Sciatic nerve (tissue), 2 donors: Measurements from ENCODE around the gene KANK4. TPM values are rescaled to one million over a fixed set of nuclear protein-coding genes. Genes with fewer than 3 reads are reported as not detected.
A peak's percentile ranks its signal among the peaks of the same experiment; 100 is the strongest.

Source experiments
- ATAC-seq: fragments of 200-7000 bp; cut with Tn5 transposase; one replicate; pipeline ENCODE4 v1.9.1; 2020; ENCODE audit warnings: mild to moderate bottlenecking, moderate library complexity
- DNase-seq: peaks from one replicate; pipeline ENCODE4 v3.0.0-alpha.2; 2020; ENCODE audit warnings: low spot score
- intact Hi-C: fragments of 100-400 bp; cut with DNase I; formaldehyde crosslinking; loops from one replicate; pipeline ENCODE4 v1.14.2; 2022
- total RNA-seq: library from RNA; stranded (reverse); fragmentation: NEBNext Ultra II Directional; extraction: Animal tissue kit (Norgen Biotek cat#: 25700); gene quantifications from one replicate; pipeline ENCODE4 v1.2.1, GENCODE V29; 2021
- donor health status: DM: no; HTN: no; CAD: no.
- donor health status: DM: no; HTN: no; CAD: no.

The KANK4 gene
- total RNA-seq, 1 donor from 2014 or later = 69.9 TPM

DNA sequence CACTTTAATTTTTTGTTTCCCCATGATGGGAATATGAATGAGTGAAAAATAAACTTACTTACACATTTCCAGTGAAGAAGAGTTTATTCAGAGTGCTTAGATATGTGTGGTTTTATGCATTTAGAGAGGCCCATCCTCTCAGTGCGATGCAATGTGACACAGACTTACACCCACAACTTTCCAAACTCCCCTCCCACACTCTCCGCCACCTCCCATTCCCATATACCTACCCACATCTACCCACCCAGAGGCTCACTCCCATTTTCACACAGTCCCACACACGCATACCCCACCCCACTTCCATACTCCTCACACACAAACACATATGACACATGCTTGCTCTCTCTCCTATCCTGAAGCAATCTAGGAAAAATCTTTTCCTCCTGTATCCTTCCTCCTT lies 21.9 kb upstream of the KANK4 start:
- no peak for ATAC-seq
- intact Hi-C loops = no loop called here

DNA sequence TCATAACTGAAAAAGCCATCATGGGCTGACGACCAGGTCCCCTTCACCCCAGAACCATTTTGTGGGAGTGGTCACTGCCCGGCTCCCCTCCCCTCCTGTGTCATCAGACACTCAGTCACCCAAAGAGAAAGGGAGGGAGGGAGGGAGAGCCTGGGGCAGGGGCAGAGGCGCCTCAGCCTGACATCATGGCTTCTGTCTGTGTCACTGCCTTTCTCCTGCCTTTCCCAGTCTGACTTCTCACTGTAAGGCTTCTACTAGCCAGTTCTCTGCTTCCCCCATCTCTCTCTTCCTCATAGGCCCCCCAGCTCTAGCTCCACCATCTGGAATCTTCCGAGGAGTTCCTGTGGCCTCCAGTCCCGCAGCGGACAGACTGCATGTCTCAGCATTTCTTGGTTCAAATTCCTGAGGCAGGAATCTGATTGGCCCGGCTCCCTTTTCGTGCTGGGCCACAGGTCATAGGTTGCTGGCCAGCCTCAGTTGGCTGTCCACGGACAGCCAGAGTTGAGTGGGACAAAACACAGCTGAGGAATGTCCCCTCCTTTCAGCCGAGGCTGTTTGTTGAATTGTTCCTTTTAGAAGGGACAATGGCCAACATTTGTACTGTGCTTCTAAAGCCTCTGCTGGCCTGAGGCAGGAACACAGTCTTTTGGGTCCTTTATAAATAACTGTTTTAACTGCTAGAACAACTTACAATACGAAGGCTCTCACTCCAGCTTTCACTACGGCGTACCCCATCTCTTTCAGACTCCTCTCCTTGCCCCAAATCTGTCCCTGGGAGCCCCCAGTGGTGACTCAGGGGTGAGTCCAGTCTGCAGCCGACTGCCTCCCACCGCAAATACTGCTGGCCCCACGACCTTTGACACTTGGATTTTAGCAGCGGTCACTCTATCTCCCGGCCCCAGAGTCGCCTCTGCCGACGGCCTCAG lies 18.7 kb upstream of the KANK4 start:
- intact Hi-C loops = no loop called here
- ATAC-seq (peak; percentile 72), DNase-seq (peak; percentile 66)

More for the DNA sequence above, 21.9 kb upstream of the KANK4 start:
- no peak for DNase-seq

GRCh38 chr1:62336995-62337705 lies 17.9 kb upstream of the KANK4 start:
- no peak for DNase-seq
- intact Hi-C loops = no loop called here
- peak; percentile 55 for ATAC-seq

DNA sequence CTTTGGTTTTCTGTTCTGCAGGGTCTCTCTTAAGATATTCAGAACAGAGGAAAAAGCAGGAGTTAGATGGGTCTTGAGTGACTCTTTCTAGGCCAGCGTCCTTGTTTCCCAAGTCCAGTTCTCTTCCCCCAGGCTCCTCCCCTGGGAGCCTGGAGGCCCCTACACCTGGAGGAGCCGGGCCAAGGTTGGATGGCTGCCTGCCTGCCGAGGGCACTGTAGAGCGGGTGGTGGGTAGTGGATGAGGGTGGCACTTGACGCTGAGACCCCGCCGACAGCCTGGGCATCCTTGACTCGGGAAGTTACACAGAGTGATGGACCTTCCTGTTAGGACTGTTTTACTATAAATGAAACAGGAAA lies 17.4 kb upstream of the KANK4 start:
- ATAC-seq (no peak), DNase-seq (no peak)
- intact Hi-C loops = no loop called here

DNA sequence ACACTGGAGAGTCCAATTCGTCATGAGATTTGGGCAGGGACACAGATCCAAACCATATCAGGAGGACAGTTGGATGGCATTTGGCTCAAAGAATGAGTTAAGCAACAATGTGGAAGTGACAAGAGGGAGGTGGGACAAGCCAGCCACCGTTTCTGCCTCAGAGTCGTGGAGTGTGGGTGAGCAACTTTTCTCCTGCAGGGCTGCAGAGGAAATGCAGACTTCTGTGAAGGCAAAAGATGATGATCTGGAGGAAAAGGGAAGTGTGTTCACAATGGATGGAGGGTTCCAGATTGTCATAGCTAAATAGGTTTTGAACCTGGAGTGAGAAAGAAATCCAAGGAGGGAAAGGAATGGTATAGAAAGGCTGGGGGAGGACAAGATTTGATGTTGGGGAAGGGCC lies 16.4 kb upstream of the KANK4 start:
- intact Hi-C loops = no loop called here
- DNase-seq (no peak), ATAC-seq (no peak)

DNA sequence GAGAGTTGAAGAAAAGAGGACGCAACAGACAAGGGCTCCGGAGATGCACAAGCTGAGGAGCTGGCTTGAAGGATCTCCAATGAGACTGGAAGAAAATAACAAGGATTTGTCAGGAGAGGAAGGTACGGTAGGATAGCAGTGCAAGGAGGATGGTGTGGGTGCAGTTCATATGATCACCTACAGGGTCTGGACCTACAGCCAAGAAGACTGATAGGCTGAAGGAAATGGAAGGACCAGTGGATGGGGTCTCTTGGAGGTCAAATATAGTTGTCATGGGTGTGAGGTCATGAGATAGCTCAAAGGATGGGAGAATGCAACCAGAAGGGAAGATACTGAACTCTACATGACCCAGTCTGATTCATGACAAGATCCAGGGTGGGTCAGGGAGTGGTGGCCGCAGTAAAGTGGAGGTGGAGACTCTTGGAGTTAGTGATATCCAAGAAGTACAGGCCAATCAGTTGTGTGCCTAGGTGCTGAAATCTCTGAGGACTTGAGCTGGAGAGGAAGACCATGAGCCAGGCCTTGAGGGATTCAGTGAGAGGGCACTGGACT lies 15.3 kb upstream of the KANK4 start:
- DNase-seq = no peak
- intact Hi-C loops = no loop called here
- no peak for ATAC-seq

DNA sequence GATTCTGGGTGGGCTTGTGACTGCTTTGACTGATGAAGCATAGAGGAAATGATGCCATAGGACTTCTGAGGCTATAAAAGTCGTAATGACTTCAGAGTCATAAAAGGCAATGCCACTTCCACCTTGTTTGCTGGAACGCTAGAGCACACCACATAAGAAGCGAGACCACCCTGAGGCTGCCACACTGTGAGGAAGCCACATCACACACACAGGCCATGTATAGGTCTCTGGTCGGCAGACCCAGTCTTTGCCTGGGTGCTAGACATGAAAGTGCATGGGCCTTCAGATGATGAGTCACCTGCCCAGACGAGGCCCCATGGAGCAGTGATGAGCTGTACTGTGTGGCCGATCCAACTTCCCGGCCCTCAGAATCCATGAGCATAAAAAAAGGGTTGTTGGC lies 14.2 kb upstream of the KANK4 start:
- intact Hi-C loops = no loop called here
- DNase-seq = no peak
- ATAC-seq = no peak

DNA sequence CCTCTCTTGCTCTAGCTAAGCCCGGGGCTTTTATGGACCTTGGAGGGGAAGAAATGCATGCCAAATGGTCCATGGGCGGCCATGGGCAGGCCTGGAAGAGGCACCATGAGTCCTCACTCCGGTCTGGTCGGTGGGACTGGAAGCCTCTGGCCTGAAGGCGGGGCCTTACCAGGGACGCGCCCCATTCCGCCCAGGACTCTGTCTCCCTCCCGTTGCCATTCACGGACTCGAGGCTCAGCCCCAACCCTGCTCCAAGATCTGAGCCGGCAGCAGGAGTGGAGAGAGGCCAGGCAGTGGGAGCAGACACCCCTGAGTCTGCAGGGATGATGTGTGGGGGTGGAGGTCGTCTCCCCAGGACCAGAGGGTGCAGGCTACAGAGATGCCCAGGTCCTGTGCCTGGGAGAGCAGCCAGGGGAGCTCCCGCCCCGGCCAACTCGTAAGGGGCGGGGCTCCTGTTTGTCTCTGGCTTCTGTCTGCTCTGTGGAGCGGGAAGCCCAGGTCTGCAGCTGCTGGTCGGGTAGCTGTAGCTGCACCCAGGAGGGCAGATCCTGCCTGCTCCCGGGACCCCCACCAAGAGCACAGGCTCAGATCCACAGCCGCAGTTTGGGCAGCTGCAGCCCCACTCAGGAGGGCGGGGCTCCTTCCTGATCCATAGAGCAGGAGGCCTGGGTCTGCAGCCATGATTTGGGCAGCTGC lies 8.3 kb upstream of the KANK4 start:
- intact Hi-C loops = no loop called here
- ATAC-seq = peak; percentile 60
- DNase-seq = no peak

- no peak for DNase-seq
- ATAC-seq = peak; percentile 5
- intact Hi-C loops = no loop called here
Observed at GRCh38 chr1:62325681-62326080, 6.4 kb upstream of the KANK4 start.

DNA sequence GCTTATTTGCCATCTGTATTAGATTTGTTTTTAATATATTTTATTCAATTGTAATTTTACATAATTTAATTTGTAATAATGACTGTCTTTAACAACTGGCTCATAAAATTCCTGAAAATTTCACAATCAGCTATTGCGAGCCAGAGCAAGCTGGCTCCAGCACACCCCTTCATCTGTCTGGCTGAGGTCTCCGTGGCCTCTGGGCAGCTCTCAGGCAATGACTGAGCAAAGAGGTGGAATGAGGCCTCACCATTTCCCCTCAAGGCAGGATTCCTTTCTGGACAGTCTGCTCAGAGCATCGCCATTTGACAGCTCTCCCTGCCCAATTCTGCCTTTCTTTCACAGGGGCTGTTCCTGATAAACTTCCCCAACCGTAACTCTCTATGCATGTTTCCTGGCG lies 5.8 kb upstream of the KANK4 start:
- ATAC-seq = peak; percentile 90
- intact Hi-C loops = no loop called here
- DNase-seq = no peak

DNA sequence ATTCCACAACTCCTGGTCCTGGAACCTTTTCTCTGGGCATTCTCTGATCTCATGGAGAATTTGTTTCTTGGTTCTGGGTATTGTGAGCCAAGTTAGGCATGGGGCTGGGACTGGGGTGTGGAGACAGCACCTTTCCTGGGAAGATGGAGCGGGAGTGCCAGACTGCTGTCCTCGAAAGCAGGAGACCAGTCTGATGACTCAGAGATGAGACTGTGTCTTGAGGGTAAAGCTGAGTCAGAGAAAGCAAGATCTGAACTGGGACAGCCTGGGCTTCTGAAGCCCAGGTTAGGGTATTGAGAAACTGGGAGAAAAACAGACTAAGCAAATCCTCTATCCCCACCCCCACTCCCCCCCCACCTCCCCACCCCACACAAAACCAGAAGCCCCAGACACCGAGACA lies 2.2 kb upstream of the KANK4 start:
- ATAC-seq (no peak), DNase-seq (no peak)
- intact Hi-C loops = no loop called here

GRCh38 chr1:62318320-62318755 lies 896 bp downstream of the KANK4 start:
- intact Hi-C loops = no loop called here
- peak; percentile 26 for ATAC-seq

DNA sequence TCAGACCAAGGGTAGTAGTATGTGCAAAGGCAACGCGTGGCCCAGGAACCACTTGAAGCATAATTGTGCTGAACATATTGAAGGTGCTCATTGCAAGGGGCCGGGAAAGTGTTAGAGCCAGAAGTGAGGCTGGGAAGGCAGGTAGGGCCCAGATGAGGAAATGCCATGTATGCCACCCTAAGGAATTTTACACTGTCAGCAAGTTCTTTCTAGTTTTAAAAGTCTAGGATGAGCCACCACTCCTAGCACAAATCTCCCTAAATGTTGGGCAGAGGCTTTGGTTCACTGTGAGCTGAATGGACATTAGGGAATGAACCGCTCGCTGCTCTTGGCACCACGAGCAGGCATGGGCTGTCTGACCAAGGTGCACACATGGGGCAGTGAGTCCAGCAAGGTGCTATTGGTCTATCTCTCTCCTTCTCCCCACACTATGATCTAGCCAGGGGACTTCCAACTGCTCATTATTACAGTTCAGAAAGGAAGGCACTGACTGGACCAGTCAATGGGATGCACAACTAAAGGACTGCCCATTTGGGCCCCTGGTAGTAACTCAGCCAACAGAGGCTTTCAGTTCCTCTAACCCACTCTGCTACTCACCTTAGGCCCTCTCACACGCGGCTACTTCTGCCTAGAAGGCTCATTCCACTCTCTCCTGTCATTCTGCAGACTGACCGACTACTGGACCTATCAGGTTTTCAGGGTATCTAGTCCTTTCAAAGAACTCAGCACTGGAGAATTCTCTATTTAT lies 2.0 kb downstream of the KANK4 start:
- intact Hi-C loops = no loop called here
- DNase-seq = no peak
- peak; percentile 26 for ATAC-seq

More at GRCh38 chr1:62318320-62318755, 896 bp downstream of the KANK4 start:
- no peak for DNase-seq

- DNase-seq (no peak), ATAC-seq (peak; percentile 2)
- intact Hi-C loops = no loop called here
Observed at GRCh38 chr1:62316135-62316534, 3.1 kb downstream of the KANK4 start.

DNA sequence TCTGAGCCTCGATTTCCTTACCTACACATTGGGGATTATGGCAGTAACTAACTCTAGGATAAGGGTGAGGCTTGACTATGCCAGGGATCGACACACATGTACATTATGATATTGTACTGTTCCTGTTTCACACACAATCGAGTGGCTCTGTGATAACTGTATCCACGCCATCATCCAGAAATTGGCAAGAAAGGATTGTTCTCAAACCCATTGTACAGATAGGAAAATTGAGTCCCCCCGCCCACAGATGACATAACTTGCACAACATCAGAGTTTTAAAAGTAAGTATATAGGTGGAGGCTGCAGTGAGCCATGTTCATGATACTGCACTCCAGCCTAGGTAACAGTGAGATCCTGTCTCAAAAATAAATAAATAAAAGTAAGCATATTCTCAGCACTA lies 3.8 kb downstream of the KANK4 start:
- no peak for DNase-seq
- ATAC-seq = no peak
- intact Hi-C loops = no loop called here

- intact Hi-C loops = no loop called here
- ATAC-seq (peak; percentile 30), DNase-seq (no peak)
Observed at GRCh38 chr1:62314454-62315350, 4.5 kb downstream of the KANK4 start.

DNA sequence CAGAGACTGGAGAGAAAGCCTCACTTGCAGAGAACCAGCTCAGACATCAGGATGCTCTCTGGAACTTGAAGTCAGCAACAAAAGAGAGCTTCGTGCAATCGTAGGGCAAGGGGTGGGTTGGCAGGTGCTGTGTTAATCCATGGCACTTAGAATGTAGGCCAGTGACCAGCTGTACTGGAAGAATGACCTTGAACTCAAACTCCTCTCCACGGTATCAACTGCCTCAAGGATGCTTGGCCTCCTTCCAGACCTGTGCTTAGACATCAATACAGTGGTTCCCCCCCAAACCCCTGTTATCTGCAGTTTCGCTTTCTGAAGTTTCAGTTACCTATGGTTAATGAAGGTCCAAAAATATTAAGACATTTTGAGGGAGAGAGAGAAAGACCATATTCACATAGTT lies 6.5 kb downstream of the KANK4 start:
- DNase-seq (no peak), ATAC-seq (no peak)
- intact Hi-C loops = no loop called here

DNA sequence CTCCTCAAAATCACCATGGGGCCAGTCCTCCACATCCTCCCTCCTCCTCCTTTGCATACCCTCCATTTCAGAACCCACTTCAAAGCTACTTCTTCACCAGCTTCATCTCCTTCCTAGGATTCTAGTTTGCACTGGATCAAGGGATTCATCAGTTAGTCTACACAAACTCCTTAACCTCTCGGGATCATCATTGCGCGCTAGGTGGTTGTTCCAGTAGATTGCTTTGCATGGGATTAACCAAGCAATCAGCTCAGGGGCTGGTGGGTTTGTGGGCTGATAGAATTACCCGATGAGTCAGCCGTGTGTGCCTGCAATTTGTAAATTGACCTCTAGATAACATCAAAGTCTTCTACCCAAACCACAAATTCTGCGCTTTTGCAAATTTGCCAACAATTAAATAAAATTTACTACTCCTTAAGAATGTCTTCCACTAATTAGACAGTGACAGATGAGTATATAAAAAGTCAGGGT lies 7.7 kb downstream of the KANK4 start:
- DNase-seq (no peak), ATAC-seq (no peak)
- intact Hi-C loops = no loop called here
